Measurements from ENCODE around the gene FOXK2.

- TF ChIP-seq EZH2 (IDR thresholded peaks at IDR 0.05; ENCODE audit: insufficient read depth, poor library complexity, severe bottlenecking) (no peak), EZH2phosphoT487 (IDR thresholded peaks at IDR 0.05; ENCODE audit: insufficient read depth, low read depth) (no peak)
Measured at GRCh38 chr17:82632451-82632850, 112.9 kb downstream of the FOXK2 start.

All from GM23248 (cell line).